Esophagus squamous epithelium (tissue), 4 donors: Measurements from ENCODE around the gene HTR3C.
"Not testable (repeated sequence)": the region's sequence is repeated elsewhere in the genome, so short reads cannot be mapped to it uniquely, and the experiment has no call there.

Source experiments
- CTCF ChIP-seq, 6 experiments: fragments of 450-650 bp in 4 of 6; fragments of 200-600 bp in 2 of 6; sonication (generic) in 2 of 6; IDR thresholded peaks; one replicate each; pipeline ENCODE4 v1.5.1; 2016 to 2019; ENCODE audit warnings: antibody characterized with exemption in 6 of 6, mild to moderate bottlenecking in 4 of 6, moderate library complexity in 4 of 6
- POLR2A ChIP-seq, 4 donors: fragments of 450-650 bp; IDR thresholded peaks; one replicate each; pipeline ENCODE4 v1.6.1; 2017; ENCODE audit warnings: antibody characterized with exemption in 4 of 4, mild to moderate bottlenecking in 4 of 4, moderate library complexity in 3 of 4

- TF ChIP-seq CTCF, POLR2A (IDR thresholded peaks at IDR 0.05): not testable (repeated sequence)
Observed at GRCh38 chr3:184038307-184038706, 14.5 kb upstream of the HTR3C start.
